SW 1271 (cell line): Measurements from ENCODE around the gene ARID1B.

Experiments used
- DNase-seq, 2 experiments: peaks; one replicate each; lab custom pipeline; 2025; lab: John Stamatoyannopoulos, UW

ARID1B gene

GRCh38 chr6:157054531-157054979 is 277.4 kb downstream of the ARID1B start:
- DNase-seq: no peak

- no peak for DNase-seq
Observed at GRCh38 chr6:157055863-157056262, 278.7 kb downstream of the ARID1B start.

DNA sequence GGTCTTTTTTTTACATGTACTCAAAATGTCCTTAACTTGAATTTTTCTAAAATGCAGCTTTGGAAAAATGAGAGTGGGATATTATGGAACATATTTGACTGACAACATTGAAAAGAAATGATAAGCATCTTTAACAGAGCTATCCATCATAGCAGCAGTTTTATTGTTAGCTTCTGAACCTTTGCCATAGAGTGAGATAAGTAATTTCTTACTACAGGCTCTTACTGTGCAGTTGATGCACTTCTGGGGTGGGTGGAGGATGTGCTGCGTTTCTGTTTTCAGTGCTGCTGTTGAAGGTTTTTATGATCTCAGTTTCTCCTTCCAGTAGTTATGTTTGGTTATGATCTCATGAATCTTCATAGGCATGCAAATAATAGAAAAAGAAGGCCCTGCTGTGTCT is 279.1 kb downstream of the ARID1B start:
- no peak for DNase-seq

DNA sequence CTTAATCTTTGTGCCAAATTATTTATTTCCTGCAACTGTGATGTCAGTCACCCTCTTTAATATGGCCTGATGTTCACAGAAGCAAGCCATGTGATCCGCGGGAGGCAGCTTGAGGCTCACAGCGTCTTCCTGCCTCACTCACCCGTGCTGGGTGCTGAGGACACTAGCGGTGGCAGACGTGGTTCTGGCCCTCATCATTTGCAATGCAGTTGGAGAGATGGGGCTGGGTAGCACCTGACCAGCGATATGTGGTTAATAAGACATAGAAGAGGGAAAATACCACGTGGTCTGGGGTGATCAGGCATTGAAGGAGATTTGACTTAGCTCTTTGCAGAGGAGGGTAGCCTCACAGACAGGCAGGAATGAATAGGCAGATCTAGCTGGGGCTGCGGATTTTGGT is 281.4 kb downstream of the ARID1B start:
- DNase-seq: no peak

- DNase-seq: no peak
Observed at GRCh38 chr6:157059781-157060180, 282.6 kb downstream of the ARID1B start.

DNA sequence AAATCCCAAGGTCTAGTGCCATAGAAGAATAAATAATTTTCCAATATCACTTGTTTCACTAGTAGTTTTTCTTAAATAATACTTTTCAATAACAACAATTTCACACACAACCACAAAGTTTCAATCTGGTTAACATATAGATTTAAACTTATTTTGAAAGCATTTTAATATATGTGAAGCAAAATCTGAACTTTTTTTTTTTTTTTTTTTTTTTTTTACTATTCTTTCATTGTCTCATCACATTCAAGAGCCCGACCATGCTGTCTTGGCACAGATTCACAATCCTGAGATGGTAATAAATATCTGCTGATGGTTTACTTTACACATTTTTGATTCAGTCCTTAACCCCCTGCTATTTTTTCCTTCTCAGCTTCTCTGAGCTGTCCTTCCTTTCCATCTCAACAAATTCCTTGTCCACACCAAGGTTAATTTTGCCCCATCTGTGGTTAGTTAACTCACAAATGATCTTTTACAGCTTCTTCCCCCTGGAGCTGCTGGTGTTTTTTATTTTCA is 283.3 kb downstream of the ARID1B start:
- DNase-seq: no peak

- DNase-seq: no peak
Observed at GRCh38 chr6:157061770-157062594, 284.8 kb downstream of the ARID1B start.

DNA sequence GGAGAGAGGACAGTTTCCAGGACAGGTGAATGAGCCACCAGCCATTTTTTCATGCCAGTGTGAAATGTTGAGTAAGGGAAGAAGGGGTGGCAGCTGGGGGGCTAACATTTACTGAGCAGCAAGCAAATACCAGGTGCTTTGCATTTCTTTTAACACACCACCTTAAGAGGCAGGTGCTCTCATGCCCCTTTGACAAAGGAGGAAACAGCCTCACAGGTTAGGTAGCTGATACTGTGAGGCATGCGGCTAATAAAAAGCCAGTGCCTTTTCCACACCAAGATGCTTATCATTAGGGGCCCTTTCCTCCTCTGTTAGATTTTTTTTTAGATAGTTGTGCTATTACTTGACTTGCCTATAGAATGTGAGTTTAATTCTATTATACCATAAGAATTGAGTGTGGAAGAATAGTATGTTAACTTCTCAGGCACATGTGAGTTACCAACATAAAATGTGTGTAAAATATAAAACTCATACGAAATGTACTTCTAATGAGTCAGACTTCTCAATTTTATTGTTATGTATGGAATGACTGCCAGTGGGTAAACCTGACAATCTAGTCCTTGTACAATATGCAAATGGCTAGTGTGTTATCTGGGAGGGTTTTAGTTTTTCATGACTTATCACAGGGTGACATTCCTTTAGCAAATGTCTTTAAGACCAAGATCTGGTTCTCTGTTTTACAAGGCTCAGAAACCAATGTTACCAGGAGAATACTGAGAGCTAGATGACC is 286.2 kb downstream of the ARID1B start:
- DNase-seq: no peak

- DNase-seq: no peak
Observed at GRCh38 chr6:157063923-157064322, 286.7 kb downstream of the ARID1B start.

- DNase-seq: no peak
Observed at GRCh38 chr6:157064502-157064901, 287.3 kb downstream of the ARID1B start.

- no peak for DNase-seq
Observed at GRCh38 chr6:157065366-157065765, 288.2 kb downstream of the ARID1B start.

- DNase-seq: no peak
Observed at GRCh38 chr6:157066781-157067491, 289.8 kb downstream of the ARID1B start.

DNA sequence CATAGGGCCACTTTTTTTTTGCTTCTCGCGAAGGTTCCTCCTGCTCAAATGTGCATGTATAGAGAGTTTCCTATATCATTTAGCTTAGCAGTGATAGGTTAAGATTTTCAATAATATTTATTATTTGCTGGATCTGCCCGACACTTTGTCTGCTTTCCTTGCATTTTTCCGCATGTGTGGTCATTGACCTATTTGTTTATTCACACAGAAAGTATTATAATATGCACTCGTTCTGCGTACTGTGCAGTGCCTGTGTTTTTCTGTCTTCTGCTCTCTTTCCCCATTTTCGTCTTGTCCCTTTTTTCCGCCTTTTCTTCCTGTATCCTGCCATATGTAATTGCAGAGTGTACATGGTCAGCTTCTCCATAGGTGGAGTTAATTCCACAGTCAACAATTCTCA is 290.3 kb downstream of the ARID1B start:
- DNase-seq: no peak

GRCh38 chr6:157068691-157069324 is 291.6 kb downstream of the ARID1B start:
- DNase-seq: no peak

- DNase-seq: no peak
Observed at GRCh38 chr6:157069585-157069984, 292.4 kb downstream of the ARID1B start.

DNA sequence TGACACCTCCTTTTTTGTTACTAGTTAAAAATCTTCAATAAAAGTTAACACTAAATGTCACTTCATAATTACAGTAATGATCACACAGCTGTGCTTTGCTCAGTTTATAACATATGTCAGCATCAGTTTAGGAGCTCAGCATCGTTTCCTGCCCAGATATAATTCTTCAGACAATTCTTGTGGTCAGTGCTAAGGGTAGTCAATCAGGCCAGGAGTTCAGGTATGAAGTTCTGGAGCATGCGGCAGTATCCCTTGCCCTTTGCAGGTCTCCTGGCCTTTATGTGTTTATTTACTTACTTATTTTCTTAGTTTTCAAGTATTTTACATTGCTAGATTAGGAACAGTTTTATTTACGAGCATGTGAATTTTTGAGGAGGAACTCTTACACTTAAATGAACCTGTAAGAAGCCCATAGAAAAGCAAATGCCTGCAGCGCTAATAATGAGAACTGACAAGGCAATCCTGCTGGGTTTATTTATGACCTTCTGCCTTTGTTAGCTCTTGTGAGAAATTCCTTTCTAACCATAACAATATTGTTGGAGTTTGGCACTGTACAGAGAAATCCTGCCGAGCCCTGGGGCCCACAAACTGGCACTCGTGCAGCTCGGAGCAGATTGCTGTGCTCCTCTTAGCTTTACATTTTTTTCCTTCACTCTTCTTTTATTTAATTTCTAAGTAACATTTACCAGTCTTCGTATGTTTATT is 293.4 kb downstream of the ARID1B start:
- DNase-seq: no peak

DNA sequence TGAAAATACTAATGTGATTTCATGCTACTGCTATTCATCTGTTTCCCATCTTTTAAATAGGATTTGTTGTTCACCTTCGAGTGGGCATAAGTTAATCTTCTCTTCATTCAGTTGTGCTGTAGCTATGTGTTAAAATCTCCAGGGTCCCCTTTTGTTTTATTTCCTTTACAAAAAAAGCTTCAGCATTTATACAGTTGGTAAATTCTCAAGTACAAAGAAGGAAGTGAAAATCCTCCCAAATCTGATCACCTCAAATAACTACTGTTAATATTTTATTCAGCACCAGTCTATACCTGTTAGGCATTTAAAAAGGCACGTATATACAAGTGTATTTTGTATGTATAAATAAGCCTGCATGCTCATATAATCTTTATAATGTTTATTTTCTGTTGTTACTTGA is 294.9 kb downstream of the ARID1B start:
- no peak for DNase-seq

DNA sequence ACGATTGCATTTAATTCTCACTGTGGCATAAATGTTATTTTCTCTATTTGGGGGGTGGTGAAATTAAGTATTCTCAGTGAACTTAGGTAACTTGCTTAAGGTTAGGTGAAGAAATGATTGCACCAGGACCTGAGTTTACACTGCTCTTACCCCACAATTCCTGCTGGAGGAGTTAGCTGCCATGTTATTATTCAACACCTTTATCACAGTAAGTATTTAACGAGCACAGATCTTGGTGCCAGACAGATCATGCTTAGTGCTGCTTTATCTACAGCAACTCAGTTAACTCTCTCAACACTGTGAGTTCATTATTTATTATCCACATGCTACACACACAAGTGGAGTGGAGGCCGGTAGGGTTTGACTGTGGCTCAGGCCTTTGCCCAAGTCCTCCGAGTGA is 296.4 kb downstream of the ARID1B start:
- no peak for DNase-seq

DNA sequence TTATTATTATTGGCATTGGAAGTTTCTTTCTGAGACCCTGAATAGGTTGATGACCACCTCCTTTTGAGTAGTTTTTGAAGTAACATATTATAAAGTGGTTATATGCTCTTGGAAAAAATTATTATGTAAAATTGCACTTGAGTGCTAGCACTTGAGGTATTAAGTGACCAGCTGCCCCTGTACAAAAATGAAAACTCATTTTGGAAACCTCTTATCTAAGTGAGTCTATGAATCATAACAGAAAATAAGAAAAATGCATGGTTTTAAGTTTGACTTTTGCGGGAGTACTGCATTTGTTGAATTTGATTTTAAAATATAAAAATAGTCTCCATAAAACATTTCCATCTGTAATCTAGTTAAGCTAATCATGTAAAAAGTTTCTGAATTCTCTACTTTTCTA is 297.8 kb downstream of the ARID1B start:
- DNase-seq: no peak

DNA sequence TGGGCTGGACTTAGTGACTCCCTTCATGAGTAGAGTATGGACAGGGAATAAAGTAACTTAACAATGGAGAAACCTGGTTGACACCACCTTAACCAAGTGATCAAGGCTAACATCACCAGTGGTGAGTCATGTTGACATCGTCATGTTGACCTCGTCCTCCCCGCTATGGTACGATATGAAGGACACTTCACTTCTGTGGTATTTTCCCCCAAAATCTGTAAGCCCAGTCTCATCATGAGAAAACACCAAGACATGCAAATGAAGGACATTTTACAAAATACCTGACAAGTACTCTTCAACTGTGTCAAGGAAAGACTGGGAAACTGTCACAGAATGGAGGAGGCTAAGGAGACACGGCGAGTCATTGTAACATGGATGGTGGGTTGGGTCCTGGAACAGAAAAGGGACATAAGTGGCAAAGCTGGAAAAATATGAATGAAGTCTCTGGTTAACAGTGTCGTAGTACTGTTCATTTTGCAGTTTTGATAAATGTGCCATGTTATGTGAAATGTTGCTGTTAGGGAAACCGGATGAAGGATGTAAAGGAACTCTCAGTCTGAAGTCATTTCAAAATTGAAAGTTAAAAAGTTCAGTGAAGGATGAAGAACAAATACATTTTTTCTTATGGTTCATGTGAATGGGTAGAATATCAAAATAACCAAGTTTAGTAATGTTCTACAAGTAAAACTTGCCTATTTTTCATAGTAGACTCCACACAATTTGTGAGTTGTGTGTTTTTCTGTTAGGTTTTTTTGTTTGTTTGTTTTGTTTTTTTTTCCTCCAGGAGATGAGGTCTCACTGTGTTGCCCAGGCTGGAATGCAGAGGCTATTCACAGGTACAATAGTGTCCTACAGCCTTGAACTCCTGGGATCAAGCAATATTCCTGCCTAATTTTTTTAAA is 298.6 kb downstream of the ARID1B start:
- DNase-seq: no peak
